Esophagus mucosa (tissue), 1 donor: Measurements from ENCODE around the gene AQP4. TPM values are rescaled to one million over a fixed set of nuclear protein-coding genes. Genes with fewer than 3 reads are reported as not detected.

Source experiments
- ATAC-seq: fragments of 200-7000 bp; cut with Tn5 transposase; one replicate; pipeline ENCODE4 v1.9.1; 2020
- total RNA-seq: library from RNA; stranded (reverse); gene quantifications from one replicate; pipeline ENCODE4 v1.2.4, GENCODE V29; 2023
- donor health status: DM: yes; HTN: yes; CAD: no.

Gene AQP4, protein sequence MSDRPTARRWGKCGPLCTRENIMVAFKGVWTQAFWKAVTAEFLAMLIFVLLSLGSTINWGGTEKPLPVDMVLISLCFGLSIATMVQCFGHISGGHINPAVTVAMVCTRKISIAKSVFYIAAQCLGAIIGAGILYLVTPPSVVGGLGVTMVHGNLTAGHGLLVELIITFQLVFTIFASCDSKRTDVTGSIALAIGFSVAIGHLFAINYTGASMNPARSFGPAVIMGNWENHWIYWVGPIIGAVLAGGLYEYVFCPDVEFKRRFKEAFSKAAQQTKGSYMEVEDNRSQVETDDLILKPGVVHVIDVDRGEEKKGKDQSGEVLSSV
- 0.08 TPM for total RNA-seq

- no peak for ATAC-seq
Observed at GRCh38 chr18:26865557-26865956, at the start of gene AQP4. TSS of gene AQP4 (minus strand) at chr18:26865707. CDS start at chr18:26865689, 18 bp downstream.

- ATAC-seq: no peak
Observed at GRCh38 chr18:26911840-26912239, 46.3 kb upstream of the AQP4 start.

GRCh38 chr18:26909599-26910290, 44.2 kb upstream of the AQP4 start:
- ATAC-seq: no peak

GRCh38 chr18:26908906-26909305, 43.4 kb upstream of the AQP4 start:
- ATAC-seq: no peak

DNA sequence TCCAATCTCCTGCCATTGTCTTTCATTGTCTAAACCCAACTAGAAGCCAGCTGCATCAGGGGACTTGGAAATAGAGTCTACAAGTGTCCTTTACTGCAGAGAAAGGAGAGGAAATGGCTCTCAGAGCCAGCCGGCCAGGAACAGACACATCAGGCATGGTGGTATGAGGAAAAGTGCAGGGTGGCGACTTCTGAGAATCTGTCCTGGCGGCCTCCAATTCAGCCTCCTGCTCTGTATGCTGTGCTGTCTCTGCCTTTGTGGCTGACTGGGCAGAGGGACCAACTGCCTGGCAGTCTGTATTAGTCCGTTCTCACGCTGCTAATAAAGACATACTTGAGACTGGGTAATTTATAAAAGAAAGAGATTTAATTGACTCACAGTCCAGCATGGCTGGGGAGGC, 36.8 kb upstream of the AQP4 start:
- no peak for ATAC-seq

GRCh38 chr18:26901020-26901419, 35.5 kb upstream of the AQP4 start:
- no peak for ATAC-seq

- ATAC-seq: no peak
Observed at GRCh38 chr18:26894426-26894825, 28.9 kb upstream of the AQP4 start.

DNA sequence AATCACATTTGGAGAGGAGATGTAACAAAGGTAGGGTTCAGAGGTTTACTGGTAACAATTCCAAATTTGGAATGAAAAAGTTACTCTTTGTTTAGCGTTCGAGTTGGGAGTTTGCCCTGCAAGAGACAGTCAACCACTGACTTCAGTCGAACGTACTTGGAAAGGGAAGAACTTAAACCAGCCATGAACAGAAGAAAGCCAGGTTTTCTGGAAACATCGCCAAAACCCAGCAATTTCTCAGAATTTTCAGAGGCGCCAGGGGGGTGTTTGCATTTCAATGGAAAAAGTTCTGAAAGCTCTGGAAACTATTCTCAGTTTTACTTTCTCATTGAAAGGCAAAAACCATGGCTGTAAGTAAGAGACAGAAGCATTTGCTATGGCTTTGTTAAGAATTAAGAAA, 28.5 kb upstream of the AQP4 start:
- ATAC-seq: no peak

- ATAC-seq: no peak
Observed at GRCh38 chr18:26888259-26888658, 22.8 kb upstream of the AQP4 start.

GRCh38 chr18:26875040-26875654, 9.6 kb upstream of the AQP4 start:
- ATAC-seq: no peak

DNA sequence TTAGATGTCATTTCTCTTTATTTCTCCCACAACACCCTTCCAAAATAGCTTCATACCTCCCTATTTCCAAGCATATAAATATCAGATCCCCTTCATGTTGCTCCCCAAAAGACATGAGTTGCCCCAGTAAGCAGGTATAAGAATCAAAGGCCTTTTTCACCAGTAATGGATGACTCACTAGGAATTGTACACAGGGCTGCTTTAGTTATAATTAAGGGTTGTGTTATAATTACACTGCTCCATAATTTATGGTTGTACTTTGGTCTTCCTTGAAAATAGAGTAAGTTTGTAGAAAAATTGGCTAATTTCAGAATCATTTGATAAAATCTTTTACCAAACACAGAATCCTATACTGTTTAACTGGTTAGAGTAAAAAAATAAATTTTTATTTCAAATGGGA, 8.8 kb upstream of the AQP4 start:
- ATAC-seq: no peak

DNA sequence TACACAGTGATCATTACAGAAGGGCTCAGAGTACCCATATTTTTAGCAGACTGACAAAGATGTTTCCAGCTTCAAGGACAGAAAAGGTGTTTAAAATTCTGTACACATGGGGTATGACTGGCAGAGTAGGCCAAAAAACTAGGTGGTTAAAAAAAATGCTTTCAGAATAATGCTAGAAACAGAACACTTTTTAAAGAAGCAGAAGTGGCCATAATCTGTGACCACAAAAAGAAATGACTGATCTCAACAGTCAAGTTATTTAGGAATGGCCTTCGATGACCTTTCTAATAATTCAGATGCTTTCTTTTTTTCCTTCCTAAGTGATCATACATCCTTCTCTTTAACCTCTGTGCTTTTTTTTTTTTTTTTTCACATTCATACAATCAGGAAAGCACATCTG, 4.1 kb upstream of the AQP4 start:
- ATAC-seq: no peak

GRCh38 chr18:26868968-26869586, 3.6 kb upstream of the AQP4 start:
- ATAC-seq: no peak

- ATAC-seq: no peak
Observed at GRCh38 chr18:26867471-26867870, 2.0 kb upstream of the AQP4 start.

GRCh38 chr18:26864658-26865057, 849 bp downstream of the AQP4 start:
- ATAC-seq: no peak

GRCh38 chr18:26863921-26864497, 1.5 kb downstream of the AQP4 start:
- ATAC-seq: no peak

DNA sequence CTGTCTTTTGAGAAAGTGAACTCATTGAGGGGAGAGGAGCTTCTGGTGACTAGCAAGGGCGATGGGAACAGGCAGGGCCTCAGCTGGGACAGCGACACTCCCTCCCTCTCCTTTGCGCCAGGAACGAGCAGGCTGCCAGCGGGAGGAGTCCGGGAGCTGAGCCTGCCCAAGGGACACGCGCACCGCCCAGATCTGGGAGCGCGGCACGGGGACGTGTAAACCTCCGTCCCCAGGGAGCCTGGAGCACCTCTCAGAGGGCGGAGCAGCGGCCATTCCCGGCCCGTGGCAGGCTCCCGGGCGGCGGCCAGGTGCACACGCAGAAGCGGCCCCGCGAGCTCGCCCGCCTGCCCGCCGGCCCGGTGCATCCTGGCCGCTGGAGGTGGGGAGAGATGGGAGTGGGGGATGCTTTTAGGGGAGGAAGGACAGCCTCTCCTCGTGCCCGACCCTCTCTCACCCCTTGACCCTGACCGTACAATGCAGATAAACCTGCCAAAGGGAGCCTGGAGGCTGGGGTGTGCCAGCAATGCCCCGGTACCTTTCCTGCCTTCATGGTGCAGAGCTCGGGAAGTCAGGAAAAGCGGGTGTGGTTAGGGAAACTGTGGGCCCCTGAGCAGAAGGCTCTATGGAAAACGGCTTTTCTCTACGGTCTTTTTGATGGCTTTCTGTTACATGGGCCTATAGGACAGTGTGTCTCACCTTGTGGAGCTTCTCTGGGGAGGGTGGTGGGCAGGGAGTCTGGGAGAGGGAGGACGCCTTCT, 2.2 kb downstream of the AQP4 start:
- peak; percentile 80 for ATAC-seq

- ATAC-seq: no peak
Observed at GRCh38 chr18:26862084-26862483, 3.4 kb downstream of the AQP4 start.

- no peak for ATAC-seq
Observed at GRCh38 chr18:26854292-26854881, 11.1 kb downstream of the AQP4 start.

DNA sequence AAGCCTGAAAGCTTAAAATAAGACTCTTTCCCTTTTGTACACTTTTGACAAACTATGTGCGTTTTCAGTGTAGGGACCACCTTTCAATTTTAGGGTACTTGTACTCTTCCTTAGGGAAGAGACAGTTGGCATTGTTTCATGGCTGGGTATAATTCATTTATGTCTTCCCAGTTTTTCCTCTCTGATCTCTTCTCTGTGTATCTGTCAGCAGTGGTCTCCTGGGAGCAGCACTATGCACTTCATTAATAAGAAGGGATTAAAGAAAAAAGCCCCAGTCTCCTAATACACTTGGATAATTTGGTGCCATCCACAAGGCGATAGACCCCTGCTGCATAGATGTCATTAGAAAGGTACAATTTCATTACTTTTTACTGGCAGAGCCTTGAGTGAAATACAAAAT, 12.1 kb downstream of the AQP4 start:
- ATAC-seq: no peak

DNA sequence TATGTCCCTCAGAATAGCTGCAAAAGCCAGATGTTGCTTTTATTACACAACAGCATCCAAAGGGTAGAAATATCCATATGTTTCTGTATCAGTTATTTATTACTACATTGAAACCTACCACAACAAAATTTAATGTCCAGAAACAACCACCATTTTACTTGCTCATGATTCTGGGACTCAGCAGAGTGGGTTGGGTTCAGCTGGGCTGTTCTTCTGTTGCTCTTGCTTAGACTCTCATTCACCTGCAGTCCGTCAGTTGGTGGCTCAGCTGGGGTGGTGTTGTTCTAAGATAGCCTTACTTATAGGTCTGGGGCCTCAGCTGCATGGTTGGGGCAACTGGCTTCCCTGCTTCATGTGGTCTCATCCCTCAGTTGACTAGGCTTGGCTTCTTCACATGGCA, 21.7 kb downstream of the AQP4 start:
- ATAC-seq: no peak

DNA sequence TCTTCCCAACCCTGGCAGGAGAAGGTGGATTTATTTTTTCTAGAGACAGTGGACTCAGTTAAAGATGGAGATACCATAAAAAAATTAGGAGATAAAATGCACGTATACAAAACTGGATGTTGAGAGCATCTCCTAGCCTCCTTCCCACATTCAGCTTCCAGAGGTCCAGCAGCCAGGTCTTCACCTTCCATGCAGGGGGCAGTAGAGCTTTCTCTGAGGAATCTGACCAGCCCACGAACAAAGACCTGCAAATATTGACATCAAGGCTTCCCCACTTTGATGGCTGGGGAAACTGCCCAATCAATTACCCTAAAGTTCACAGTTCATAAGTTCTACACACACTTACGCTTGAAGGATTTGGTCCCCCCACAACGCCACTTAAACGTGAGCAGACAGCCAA, 24.5 kb downstream of the AQP4 start:
- ATAC-seq: no peak
